ENCODE results near the gene RNF181.
"Not testable (repeated sequence)": the region's sequence is repeated elsewhere in the genome, so short reads cannot be mapped to it uniquely, and the experiment has no call there.

The RNF181 gene

GRCh38 chr2:85596486-85597143, 1.1 kb downstream of the RNF181 start:
- no peak for DNase-seq (ENCODE audit: low read depth)

- DNase-seq (ENCODE audit: low read depth), result no peak
Observed at GRCh38 chr2:85597241-85597640, 1.7 kb downstream of the RNF181 start.

- no peak for DNase-seq (ENCODE audit: low read depth)
Observed at GRCh38 chr2:85598594-85599340, 3.2 kb downstream of the RNF181 start.

- DNase-seq (ENCODE audit: low read depth), result no peak
Observed at GRCh38 chr2:85599468-85600234, 4.1 kb downstream of the RNF181 start.

- no peak for DNase-seq (ENCODE audit: low read depth)
Observed at GRCh38 chr2:85600235-85600575, 4.7 kb downstream of the RNF181 start.

GRCh38 chr2:85600951-85601770, 5.6 kb downstream of the RNF181 start:
- no peak for DNase-seq (ENCODE audit: low read depth)

- no peak for DNase-seq (ENCODE audit: low read depth)
Observed at GRCh38 chr2:85601771-85602475, 6.4 kb downstream of the RNF181 start.

- peak; percentile 77 for DNase-seq (ENCODE audit: low read depth)
Observed at GRCh38 chr2:85602476-85603234, 7.1 kb downstream of the RNF181 start, which contains the start of gene TMEM150A. TMEM150A (minus strand) TSS chr2:85602698; CDS start chr2:85601948, 750 bp downstream.

GRCh38 chr2:85604133-85604444, 8.5 kb downstream of the RNF181 start:
- DNase-seq (ENCODE audit: low read depth), result not testable (repeated sequence)

GRCh38 chr2:85604568-85605339, 9.2 kb downstream of the RNF181 start:
- DNase-seq (ENCODE audit: low read depth), result no peak

- no peak for DNase-seq (ENCODE audit: low read depth)
Observed at GRCh38 chr2:85605406-85606115, 10.0 kb downstream of the RNF181 start.

- DNase-seq (ENCODE audit: low read depth), result no peak
Observed at GRCh38 chr2:85606116-85606455, 10.5 kb downstream of the RNF181 start.

- DNase-seq (ENCODE audit: low read depth), result no peak
Observed at GRCh38 chr2:85607268-85608215, 12.0 kb downstream of the RNF181 start.

GRCh38 chr2:85611217-85611704, 15.7 kb downstream of the RNF181 start:
- DNase-seq (ENCODE audit: low read depth), result no peak

GRCh38 chr2:85611705-85612587, 16.4 kb downstream of the RNF181 start, which contains the start of gene C2orf68:
C2orf68 (minus strand) TSS chr2:85612066; CDS start chr2:85611984, 82 bp downstream.
- peak; percentile 70 for DNase-seq (ENCODE audit: low read depth)

GRCh38 chr2:85613717-85614515, 18.4 kb downstream of the RNF181 start:
- no peak for DNase-seq (ENCODE audit: low read depth)

All from activated T-cell treated with anti-CD3 and anti-CD28 coated beads for 1 hour (primary cell).